ENCODE results near the gene PRR7.
A peak's percentile ranks its signal among the peaks of the same experiment; 100 is the strongest.
"Not testable (repeated sequence)": the region's sequence is repeated elsewhere in the genome, so short reads cannot be mapped to it uniquely, and the experiment has no call there.

Gene PRR7

DNA sequence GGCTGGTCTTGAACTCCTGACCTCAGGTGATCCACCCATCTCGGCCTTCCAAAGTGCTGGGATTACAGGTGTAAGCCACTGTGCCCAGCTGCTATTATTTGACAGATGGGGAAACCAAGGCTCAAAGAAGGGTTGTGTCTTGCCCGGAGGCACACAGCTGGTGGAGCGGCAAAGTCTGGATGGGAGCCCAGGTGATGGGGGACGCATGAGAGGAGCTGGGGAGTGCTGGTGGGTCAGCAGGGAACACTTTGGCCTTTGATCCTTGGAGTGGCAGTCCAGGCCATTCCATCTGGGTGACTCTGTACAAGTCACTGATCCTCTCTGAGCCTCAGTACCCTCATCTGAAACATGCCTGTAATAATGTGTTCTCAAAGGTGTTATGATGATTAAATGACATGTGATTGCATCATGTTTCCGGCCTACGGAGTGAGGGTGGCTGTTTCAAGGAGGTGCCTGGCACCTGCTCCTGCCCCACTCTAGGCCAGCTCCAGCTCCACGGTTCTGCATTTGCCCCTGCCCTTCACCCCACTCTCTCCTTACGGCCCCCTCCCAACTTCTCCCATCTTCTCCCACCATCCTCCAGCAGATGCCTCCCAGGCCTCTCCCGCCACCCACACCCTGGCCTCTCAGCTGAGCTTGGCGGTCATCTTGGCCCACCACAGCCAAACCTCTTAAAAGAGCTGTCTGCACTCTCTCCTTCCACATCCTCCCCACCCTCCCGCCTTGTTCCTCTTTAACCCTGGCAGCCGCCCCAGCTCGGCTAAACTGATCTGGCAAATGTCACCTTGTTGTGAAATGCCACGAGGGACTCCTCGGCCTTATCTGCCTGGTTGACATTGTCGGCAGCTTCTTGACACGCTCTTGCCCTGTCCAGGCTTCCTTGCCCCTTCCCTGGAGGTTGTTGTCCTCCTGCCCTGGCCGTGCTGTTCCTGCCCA lies 32.4 kb downstream of the PRR7 start:
- DNase-seq (ENCODE audit: insufficient read length, low spot score) (no peak), FAIRE-seq (peak; percentile 26)

DNA sequence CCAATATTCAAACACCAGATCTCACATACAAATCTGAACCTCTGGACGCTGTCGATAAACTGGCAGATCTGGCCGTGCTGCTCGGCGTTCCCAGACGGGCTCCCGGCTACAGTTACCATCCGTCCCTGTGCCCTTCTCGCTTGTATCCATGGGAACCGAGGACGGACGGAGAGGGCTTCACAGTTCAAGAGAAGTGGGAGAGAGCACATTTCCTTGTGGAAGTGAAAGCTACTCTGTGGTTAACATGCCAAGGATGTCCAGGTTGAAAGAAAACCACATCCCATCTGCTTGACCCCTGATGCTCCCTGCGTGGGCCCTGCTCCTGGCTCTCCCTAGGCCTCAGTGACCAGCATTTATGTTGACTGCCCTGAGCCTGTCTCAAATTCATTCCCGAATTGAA lies 33.2 kb downstream of the PRR7 start:
- FAIRE-seq (no peak), DNase-seq (ENCODE audit: insufficient read length, low spot score) (no peak)

DNA sequence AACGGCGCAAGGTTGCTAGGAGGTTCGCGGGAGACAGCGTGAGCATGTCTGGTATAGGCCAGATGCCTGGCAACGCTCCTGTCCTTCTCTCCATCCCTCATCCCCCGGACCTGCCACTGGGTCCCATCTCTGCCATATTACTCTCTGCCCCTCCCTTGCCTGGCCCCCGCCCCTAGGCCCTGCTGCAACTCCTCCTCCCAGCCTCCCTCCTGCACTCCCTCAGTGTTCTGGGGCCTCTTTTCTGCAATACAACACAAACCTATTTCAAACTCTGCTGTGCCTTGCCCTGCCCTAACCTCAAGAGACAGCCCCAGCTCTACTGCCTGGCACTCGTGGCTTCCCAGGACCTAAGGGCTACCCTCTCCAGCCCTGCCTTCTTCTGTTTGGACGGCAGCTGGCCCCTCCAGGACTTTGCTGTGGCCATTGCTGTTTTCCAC lies 35.8 kb downstream of the PRR7 start:
- DNase-seq (ENCODE audit: insufficient read length, low spot score): no peak
- no peak for FAIRE-seq

DNA sequence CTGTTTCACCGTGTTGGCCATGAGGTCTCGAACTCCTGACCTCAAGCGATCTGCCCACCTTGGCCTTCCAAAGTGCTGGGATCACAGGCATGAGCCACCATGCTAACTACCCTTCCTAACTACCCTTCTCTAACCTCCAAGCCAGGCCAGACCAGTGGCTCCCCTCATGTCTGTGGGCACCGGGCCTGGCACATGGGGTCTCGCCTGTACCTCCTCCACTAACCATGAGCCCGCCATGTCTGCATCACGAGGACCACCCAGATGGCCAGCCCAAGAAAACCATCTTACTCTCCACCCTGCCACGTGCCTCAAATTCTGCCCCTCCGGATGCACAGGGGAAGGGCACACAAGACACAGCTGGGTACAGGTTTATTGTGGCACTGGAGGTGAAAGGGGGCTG lies 36.4 kb downstream of the PRR7 start:
- no peak for DNase-seq (ENCODE audit: insufficient read length, low spot score)
- FAIRE-seq: no peak

DNA sequence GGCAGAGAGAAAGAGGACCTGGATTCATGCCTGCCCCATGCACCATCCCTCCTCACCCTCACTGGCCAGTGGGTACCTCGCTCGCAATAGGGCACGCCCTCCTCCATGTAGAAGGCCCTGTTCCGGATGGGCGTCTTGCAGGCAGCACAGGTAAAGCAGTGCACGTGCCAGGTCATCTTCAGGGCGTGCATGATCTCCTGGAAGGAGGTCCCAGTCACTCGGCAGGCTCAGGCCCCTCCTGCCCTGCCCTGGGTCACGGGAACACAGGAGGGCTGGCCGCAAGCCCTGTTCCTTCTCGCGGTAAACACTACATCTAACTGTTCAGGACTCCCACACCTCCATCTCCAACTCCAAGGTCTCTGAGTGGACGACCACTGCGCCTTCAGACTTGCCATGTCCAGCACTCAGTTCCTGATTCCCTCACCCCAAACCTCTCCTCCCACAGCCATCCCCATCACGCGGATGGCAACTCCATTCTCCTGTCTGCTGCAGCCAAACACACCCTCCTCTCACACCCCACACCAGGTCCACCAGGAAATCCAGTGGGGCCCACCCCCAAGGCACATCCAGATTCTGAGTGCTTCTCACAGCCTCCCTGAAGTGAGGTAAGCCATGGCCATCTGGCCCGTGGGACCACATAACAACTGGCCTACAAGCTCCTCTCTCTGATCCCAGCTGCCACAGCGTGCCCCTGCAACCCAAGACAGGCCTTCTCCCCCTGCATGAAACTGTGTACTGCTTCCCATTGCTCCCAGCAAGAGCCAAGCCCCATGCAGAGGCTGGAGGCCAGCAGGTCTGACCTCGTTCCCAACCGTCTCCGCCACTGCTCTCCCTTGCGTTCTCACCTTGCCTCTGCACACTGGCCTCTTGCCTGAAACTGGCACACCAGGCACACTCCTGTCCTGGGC lies 37.6 kb downstream of the PRR7 start:
- DNase-seq (ENCODE audit: insufficient read length, low spot score): no peak
- FAIRE-seq: no peak

DNA sequence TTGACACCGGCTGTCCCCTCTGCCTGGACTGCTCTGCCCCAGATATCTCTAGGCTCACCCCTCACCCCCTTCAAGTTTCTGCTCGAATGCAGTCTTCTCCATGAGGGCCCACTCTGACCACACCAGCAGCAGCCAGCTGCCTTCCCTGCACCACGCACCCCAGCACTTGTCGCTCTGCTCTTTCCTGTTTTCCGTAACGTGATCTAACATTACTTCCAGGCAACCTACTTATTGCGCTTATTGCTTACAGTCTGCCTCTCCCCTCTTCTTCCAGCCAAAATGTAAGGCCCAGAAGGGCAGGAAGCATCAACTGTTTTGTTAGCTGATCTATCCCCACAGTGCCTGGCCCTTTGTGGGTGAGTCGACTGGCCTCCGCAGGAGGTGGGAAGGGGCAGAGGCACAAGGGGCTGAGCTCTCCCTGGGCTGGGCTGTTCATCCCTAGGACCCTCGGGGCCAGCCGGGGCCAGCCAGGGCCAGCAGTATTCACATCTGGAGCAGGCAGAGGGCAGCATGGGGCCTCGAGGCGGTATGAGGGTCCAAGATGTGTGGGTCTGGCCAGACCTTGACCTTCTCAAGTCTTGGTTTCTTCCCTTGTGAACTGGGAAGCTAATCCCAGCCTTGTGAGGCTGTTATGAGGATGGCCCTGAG lies 38.4 kb downstream of the PRR7 start:
- DNase-seq (ENCODE audit: insufficient read length, low spot score) (no peak), FAIRE-seq (no peak)

DNA sequence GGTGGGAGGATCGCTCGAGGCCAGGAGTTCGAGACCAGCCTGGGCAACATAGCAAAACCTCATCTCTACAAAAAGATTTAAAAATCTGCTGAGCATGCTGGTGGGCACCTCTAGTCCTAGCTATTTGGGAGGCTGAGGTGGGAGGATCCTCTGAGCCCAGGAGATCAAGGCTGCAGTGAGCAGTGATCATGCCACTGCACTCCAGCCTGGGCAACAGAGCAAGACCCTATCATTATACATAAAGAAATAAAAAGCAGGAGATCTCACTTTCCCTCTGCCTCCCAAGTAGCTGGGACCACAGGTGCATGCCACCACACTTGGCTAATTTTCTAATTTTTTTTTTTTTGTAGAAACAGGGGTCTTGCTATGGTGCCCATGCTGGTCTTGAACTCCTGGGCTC lies 39.1 kb downstream of the PRR7 start:
- not testable (repeated sequence) for DNase-seq (ENCODE audit: insufficient read length, low spot score); FAIRE-seq

DNA sequence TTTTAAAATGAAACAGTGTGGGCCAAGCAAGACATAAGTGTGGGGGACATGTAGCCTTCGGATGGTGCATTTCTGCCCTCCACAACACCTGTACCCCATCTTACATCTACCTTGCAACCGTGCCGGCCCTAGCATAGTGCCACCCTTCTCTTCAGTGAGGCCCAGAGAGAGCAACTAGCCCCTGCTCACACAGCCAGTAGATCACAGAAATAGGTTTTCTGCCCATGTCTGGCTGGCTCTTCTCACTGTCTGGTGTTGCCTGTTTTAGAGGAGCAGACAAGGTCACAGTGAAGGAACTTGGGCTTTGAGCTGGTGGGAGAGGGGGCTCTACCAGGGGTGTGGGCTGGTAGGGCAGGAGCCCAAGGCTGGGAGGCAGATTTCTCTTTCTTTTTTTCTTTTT lies 39.6 kb downstream of the PRR7 start:
- FAIRE-seq (no peak), DNase-seq (ENCODE audit: insufficient read length, low spot score) (no peak)

DNA sequence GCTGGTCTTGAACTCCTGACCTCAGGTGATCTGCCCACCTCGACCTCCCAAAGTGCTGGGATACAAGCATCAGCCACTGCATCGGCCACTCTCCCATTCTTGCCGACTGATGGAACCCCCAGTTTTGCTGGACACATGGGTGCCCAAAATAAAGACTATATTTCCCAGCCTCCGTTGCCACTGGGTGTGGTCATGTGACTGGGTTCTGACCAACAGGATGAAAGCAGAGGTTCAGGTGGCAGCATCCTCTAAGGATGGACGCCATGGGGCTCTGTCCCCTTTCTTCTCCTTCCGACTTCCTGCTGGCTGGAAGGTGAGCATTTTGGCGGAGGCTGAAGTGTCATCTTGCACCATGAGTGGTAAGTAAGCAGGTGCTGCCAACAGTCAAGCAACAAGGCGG lies 40.5 kb downstream of the PRR7 start:
- FAIRE-seq: no peak

DNA sequence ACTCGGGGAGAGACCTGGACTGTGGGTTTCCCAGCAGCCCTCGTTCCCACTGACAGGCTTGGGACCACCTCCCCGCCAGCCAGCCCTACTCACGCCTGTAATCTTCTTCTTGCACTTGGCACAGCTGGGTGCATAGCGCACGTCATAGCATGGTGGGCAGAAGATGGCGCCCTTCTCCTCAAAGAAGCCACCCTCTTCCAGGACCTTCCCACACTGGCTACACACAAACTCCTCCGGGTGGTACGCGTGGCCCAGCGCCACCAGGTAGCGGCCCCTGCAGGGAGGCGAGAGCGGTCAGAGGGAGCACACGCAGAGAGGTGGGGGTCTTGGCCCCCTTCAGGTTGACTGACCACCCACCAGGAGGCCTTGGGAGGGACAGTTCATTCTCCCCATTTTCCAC lies 41.4 kb downstream of the PRR7 start:
- no peak for FAIRE-seq
- no peak for DNase-seq (ENCODE audit: insufficient read length, low spot score)

More for the DNA sequence above, 40.5 kb downstream of the PRR7 start:
- no peak for DNase-seq (ENCODE audit: insufficient read length, low spot score)

DNA sequence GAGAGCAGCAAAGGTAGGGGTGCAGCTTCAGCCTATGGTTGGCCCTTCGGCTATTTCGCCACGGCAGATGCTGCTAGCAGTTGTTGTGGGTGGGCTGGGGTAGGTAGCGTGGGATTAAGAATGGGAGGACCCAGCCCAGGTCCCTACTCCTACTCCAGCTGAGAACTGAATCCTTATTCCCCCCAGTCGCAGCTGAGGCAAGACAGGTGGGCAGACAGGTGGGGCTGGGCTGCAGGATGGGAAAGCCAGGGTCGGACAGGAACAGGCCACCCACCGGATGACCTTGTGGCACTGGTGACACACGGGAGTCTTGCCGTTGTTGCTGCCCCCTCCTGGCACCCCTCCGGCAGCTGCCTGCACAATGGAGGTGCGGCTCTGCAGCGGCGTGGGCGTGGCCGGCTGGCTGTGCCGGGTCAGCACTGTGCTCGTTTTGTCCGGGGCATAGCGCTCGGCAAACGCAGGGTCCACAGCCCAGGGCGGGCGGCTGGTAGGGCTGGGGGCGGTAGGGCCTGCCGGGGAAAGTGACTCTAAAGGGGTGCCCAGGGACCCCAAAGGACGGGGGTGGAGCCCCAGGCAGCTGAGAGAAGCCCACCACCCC lies 42.6 kb downstream of the PRR7 start:
- FAIRE-seq: no peak

DNA sequence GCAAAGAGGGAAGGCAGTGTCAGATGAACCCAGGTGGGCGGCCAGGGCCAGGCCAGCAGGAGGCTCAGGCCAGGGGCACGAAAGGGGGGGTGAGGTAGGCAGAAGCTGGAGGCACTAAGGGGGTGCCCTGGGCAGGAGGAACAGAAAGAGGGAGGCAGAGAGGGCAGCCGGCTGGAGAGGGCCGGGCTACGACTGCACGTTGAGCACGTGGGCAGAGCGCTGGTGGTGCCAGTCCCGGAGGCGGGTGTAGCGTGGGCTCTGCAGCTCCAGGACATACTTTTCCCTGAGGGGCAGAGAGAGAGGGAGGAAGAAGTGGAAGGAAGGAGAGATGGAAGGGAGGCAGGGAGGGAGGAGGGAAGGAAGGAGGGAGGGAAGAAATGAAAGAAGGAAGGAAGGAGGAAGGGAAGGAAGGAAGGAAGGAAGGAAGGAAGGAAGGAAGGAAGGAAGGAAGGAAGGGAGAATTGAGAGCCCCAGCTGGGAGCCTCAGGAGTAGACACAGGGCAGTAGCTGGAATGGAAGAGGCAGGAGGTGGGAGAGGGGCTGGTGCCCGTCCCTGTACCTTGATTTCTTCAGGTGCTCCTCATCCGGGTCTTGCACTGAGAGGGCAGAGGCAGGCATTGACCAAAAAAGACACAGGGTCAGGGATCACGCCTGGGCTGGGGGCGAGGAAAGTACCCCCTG lies 43.8 kb downstream of the PRR7 start:
- FAIRE-seq (no peak), DNase-seq (ENCODE audit: insufficient read length, low spot score) (no peak)

More for the DNA sequence above, 42.6 kb downstream of the PRR7 start:
- no peak for DNase-seq (ENCODE audit: insufficient read length, low spot score)

DNA sequence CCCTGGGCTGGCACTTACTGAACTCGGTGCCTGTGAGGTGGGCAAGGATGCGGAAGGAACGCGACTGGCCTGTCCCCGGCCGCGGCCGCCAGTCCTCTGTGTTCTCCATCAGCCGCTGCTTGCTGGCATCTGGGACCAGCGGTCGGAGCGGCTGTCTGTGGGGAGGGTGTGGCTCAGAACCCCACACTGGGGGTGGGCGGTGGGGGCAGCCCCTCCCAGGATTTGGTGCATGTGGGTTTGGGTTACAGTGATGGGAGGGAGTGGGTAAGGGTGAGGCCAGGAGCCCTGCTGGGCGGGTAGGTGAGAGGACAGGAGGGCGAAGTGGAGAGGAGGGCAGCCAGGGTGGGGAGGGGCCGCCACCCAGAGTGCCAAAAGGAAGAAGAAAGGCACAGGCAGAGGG lies 44.4 kb downstream of the PRR7 start:
- DNase-seq (ENCODE audit: insufficient read length, low spot score) (no peak), FAIRE-seq (no peak)

DNA sequence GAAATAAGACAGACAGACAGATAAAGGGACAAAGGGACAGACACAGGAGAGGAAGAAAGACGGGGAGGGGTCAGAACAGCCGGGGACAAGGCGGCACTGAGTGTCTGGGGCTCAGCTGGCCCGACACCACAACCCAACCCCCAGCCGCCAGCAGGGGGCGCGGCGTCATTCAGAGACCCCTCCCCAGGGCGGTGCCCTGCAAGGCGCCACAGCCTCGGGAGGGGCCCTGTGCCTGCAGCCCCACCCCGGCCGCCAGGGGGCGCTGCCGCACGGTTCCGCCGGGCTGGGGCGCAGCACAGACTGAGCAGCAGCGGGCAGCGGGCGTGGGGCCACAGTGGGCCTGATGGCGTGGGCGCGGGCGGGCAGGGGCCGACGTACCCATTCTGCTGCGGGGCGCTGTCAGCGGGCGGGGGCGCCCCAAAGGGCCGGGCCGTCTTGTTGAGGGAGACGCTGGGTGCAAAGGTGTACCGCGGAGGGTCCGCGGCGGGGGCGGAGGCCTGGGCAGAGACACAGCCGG lies 44.9 kb downstream of the PRR7 start:
- FAIRE-seq (no peak), DNase-seq (ENCODE audit: insufficient read length, low spot score) (no peak)

DNA sequence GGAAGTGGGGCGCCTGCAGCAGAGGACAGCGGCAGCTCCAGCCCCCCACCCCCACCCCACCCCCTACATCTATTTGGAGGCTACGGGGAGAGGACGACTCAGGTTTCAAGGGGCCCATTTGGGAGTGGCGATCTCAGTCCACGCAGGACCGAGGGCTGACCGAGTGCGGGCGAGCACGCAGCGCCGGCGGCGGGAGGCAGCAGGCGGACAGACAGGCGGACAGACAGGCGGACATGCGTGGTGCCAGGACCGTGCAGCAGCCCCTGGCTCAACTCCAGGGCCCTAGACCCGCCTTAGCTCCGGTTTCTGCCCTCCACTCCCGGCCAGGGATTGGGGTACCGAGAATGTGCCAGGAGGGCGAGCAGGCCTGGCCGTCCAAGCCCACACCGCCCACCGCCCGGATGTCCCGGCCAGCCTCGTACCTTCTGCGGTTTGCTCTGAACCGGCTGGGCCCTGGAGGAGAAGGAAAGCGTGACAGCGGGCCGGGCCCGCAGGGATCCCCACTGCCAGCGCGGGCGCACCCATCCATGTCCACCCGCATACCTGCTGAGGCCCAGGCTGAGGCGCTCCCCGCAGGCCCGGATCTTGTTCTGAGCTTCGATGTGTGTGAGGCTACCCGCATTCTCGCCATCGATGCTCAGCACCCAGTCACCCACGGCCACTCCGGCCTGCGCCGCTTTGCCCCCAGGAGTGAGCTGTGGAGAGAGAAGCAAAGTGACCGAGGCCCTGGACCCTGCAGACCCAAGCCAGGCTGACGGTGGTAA lies 45.6 kb downstream of the PRR7 start:
- no peak for FAIRE-seq
- DNase-seq (ENCODE audit: insufficient read length, low spot score): no peak

DNA sequence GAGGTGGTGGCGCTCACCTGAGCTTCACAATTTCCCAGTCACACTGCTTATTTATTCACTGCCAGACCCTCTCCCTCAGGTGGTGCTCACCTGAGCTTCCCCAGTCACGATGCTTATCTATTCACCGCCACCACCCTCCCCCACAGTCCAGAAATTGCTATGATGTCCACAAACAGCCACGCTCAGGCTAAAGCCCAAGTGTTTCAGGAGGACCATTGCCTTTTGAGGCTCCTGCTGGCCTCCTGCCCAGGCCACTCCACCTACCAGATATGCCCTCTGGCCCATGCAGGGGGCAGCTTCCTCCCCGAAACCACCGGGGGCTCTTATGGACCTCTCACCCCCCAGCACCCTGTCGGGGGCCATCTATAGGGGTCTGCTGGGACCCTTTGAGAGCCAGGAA lies 46.2 kb downstream of the PRR7 start:
- FAIRE-seq: no peak
- no peak for DNase-seq (ENCODE audit: insufficient read length, low spot score)

DNA sequence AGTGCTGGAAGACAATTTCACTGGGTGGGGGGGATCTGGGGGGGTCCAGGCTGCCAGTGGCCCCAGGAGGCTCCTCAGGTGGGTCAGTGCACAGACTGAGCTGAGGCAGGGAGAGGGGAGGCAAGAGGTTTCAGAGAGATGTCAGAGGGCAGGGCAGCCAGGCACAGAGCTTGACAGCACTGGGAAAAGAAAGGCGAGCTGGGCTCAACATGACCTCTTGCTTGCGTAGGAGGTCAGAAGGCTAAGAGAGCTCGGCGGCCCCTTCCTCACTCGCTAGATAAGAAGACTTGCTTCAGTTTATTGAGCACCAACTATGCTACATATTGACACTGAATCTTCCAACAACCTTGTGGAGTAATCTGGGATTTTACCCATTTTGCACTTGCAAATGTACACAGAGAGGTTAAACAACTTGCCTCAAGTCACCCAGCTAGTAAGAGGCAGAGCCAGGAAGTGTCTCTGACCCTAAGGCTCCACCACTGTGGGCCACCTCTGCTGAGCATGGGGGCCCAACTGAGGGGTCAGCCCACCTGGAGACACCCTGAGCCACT lies 47.3 kb downstream of the PRR7 start:
- DNase-seq (ENCODE audit: insufficient read length, low spot score) (no peak), FAIRE-seq (no peak)

DNA sequence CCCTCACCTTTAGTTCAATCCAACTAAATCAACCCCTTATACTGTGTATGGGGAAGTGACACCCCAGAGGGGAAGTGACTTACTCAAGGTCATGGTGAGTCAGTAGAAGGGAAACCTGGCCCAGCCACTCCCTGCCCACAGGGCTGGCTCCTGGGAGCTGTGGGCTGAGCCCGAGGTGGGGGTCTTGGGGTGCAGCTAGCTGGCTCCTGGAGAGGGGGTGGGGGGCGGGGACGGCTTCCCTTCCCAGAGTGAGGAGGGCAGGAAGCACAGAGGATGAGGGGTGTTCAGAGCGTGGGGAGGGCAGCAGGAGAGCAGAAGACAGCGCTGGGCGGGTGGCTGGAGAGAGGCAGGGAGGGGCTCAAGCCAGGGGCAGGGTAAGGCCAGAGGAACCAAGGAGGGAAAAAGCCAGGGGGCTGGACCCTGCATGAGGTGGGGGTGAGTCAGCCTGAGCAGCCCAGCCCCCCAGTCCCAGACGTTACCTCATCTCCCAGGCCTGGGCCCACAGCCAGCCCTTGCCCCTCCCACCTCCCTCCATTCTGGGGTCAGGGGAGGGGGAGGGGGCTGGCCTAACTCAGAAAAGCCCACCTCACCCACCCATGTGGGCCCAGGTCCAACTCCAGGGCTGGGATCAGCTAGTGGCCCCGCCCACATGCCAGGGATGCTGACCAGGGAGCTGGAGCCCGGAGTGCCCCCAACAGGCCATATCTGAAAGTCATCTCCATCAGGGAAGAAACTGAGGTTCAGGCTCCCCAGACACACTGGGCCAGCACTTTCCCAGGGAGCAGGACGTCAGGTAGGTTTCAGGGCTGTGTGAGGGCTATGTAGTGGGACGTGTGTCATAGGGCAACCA lies 48.0 kb downstream of the PRR7 start:
- DNase-seq (ENCODE audit: insufficient read length, low spot score) (no peak), FAIRE-seq (no peak)
